SW 1271 (cell line): ENCODE measurements around the gene ZYX.
"Not testable (repeated sequence)": the region's sequence is repeated elsewhere in the genome, so short reads cannot be mapped to it uniquely, and the experiment has no call there.

Source experiments
- DNase-seq, 2 experiments: peaks; one replicate each; lab custom pipeline; 2025; lab: John Stamatoyannopoulos, UW

Gene ZYX

GRCh38 chr7:143385891-143386781, 5.0 kb downstream of the ZYX start:
- no peak for DNase-seq

GRCh38 chr7:143387156-143387975, 6.2 kb downstream of the ZYX start:
- no peak for DNase-seq

- DNase-seq, result no peak
Observed at GRCh38 chr7:143388051-143388450, 6.9 kb downstream of the ZYX start.

GRCh38 chr7:143388491-143389101, 7.5 kb downstream of the ZYX start:
- DNase-seq, result no peak

GRCh38 chr7:143389316-143390103, 8.4 kb downstream of the ZYX start:
- DNase-seq, result no peak

GRCh38 chr7:143390104-143390772, 9.1 kb downstream of the ZYX start:
- DNase-seq, result no peak

- no peak for DNase-seq
Observed at GRCh38 chr7:143390773-143391317, 9.7 kb downstream of the ZYX start.

GRCh38 chr7:143391462-143392404, 10.6 kb downstream of the ZYX start:
- no peak for DNase-seq

- not testable (repeated sequence) for DNase-seq
Observed at GRCh38 chr7:143392427-143392826, 11.3 kb downstream of the ZYX start.

- no peak for DNase-seq
Observed at GRCh38 chr7:143392875-143393266, 11.7 kb downstream of the ZYX start.

GRCh38 chr7:143393267-143394041, 12.3 kb downstream of the ZYX start:
- no peak for DNase-seq

- no peak for DNase-seq
Observed at GRCh38 chr7:143394068-143394467, 12.9 kb downstream of the ZYX start.

- no peak for DNase-seq
Observed at GRCh38 chr7:143394777-143395176, 13.6 kb downstream of the ZYX start.

GRCh38 chr7:143395187-143396149, 14.3 kb downstream of the ZYX start:
- no peak for DNase-seq

GRCh38 chr7:143396182-143396581, 15.0 kb downstream of the ZYX start:
- DNase-seq, result no peak

GRCh38 chr7:143396625-143397556, 15.7 kb downstream of the ZYX start:
- DNase-seq, result no peak
